ENCODE results near the gene RNASE4.
"Not testable (repeated sequence)": the region's sequence is repeated elsewhere in the genome, so short reads cannot be mapped to it uniquely, and the experiment has no call there.

Gene RNASE4

DNA sequence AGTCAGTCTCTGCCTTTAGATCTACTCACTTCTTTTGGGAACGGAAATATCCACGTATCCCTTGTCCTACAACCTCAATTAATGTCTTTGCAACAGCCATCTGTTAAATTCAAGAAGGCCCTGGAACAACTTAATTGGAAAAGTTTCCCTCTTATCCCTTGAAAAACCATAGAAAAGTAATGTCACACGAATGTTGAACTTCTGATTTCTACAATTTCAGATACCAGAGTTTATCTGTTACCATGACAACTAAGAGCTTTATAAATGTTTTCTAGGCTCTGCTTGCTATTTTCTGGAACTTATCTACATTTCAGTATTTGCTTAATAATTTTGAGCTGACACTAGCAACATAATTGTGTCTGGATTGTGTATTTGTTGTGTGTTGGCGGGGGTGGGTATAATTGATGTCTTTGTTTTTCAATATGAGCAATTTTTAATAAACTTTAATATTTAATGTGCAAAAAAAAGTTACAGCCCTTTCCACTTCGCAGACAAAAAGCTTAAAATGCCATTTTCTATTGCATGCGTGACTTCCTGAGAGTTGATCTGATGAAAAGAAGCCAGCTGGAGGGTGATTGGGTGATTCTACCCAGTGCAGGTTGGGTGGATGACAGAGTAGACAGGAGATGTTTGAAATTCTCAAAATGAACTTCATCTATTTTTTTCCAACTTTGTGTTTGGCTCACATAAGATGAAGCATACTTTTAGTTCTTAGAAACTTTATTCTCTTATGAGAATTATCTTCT, 49.5 kb downstream of the RNASE4 start:
- in situ Hi-C loops (cut with MboI; ENCODE audit: low sequenced_read_pairs): no loop called here

- in situ Hi-C loops (cut with MboI; ENCODE audit: low sequenced_read_pairs): no loop called here
These were observed 50.1 kb downstream of the RNASE4 start for GRCh38 chr14:20734430-20734806.

GRCh38 chr14:20738292-20738691, 53.9 kb downstream of the RNASE4 start:
- in situ Hi-C loops (cut with MboI; ENCODE audit: low sequenced_read_pairs): not testable (repeated sequence)

- in situ Hi-C loops (cut with MboI; ENCODE audit: low sequenced_read_pairs): no loop called here
These were observed 57.8 kb downstream of the RNASE4 start for GRCh38 chr14:20742132-20742531.

GRCh38 chr14:20743556-20743955, 59.2 kb downstream of the RNASE4 start:
- in situ Hi-C loops (cut with MboI; ENCODE audit: low sequenced_read_pairs): no loop called here

GRCh38 chr14:20745571-20746358, 61.4 kb downstream of the RNASE4 start, which contains the start of gene EDDM3A:
TSS of gene EDDM3A (plus strand) at chr14:20745887. CDS start at chr14:20747581, 1,694 bp downstream.
- in situ Hi-C loops (cut with MboI; ENCODE audit: low sequenced_read_pairs): no loop called here

DNA sequence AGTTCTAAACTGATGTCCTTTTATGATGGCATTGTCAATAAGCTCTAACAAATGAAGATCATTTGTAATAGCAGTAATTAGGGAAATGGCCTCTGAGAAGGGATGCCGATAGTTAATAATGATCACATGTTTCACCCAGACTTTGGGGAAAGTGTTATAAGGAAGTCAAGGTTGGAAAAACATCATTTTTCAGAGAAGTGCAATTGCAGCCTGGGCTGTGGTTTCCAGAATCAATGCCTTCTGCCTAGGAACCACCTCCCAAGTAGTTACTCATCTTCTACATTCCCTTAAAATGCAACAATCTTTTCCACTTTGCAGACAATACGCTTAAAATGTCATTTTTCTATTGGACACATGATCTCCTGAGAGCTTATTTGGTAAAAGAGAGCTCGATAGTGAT, 62.2 kb downstream of the RNASE4 start:
- in situ Hi-C loops (cut with MboI; ENCODE audit: low sequenced_read_pairs): no loop called here

DNA sequence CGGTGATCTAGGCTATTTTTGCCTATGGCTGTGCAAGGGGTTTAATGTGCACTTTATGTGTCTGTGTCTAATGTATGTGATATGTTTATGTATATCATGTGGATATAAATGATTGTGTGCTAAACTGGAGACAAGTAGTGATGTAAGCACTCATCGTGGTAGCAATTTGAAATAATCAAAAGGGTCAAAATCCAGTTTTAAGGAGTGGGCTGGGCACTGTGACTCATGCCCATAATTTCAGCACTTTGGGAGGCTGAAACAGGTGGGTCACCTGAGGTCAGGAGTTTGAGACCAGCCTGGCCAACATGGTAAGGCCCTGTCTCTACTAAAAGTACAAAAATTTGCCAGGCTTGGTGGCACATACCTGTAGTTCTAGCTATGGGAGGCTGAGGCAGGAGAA, 64.1 kb downstream of the RNASE4 start:
- in situ Hi-C loops (cut with MboI; ENCODE audit: low sequenced_read_pairs): no loop called here

DNA sequence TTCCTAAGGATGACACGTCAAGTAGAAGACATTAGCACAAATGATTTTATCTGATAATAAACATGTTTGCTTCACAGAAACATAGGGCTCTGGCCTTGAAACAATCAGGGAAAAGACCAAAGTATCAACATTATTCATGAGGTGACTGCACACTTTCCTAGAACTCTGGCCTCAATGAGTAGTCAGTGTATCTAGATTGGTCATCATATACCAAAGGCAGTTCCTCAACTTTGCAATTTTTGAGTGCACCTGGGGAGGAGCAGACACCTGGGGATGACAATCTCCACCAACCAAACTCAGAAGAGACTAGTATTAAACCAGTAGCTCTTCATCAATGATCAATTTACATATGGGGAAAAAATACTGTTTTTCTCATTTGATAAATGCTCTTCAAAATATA, 65.8 kb downstream of the RNASE4 start:
- in situ Hi-C loops (cut with MboI; ENCODE audit: low sequenced_read_pairs): no loop called here
